H9 (cell line): ENCODE measurements around the gene CDH4. TPM values are rescaled to one million over a fixed set of nuclear protein-coding genes. Genes with fewer than 3 reads are reported as not detected.

Experiments
- DNase-seq: peaks from one replicate; pipeline ENCODE4 v3.0.0-alpha.2; 2017
- H2AFZ ChIP-seq: one replicate; pipeline ENCODE4 v1.6.1; 2013; ENCODE audit warnings: mild to moderate bottlenecking, low read length, control low read depth, moderate library complexity
- H2AK5ac ChIP-seq: 2 replicates; pipeline ENCODE4 v1.6.1; 2013; ENCODE audit warnings: low read length, control low read depth, mixed read lengths; ENCODE audit not compliant: insufficient read length
- H2BK120ac ChIP-seq: one replicate; pipeline ENCODE4 v1.6.1; 2013; ENCODE audit warnings: low read depth, mild to moderate bottlenecking, low read length, control low read depth, inconsistent platforms; ENCODE audit not compliant: poor library complexity, severe bottlenecking
- H2BK12ac ChIP-seq: 2 replicates; pipeline ENCODE4 v1.6.1; 2013; ENCODE audit warnings: low read length, control low read depth, mixed read lengths, low read depth; ENCODE audit not compliant: insufficient read length
- H2BK15ac ChIP-seq: 2 replicates; pipeline ENCODE4 v1.6.1; 2013; ENCODE audit warnings: low read depth, low read length, control low read depth
- H2BK20ac ChIP-seq: one replicate; pipeline ENCODE4 v1.6.1; 2013; ENCODE audit warnings: low read depth, mild to moderate bottlenecking, low read length, control low read depth, inconsistent platforms; ENCODE audit not compliant: poor library complexity, severe bottlenecking
- H2BK5ac ChIP-seq: 2 replicates; pipeline ENCODE4 v1.6.1; 2013; ENCODE audit warnings: low read length, control low read depth, mixed read lengths; ENCODE audit not compliant: insufficient read length
- H3K14ac ChIP-seq: 2 replicates; pipeline ENCODE4 v1.6.1; 2013; ENCODE audit warnings: low read length, control low read depth; ENCODE audit not compliant: insufficient read depth
- H3K18ac ChIP-seq: 2 replicates; pipeline ENCODE4 v1.6.1; 2013; ENCODE audit warnings: low read depth, mild to moderate bottlenecking, mixed read lengths, low read length, control low read depth; ENCODE audit not compliant: insufficient read length
- H3K23ac ChIP-seq: 2 replicates; pipeline ENCODE4 v1.6.1; 2013; ENCODE audit warnings: low read length, control low read depth, mixed read lengths, low read depth; ENCODE audit not compliant: insufficient read length
- H3K23me2 ChIP-seq: 2 replicates; pipeline ENCODE4 v1.6.1; 2013; ENCODE audit warnings: low read depth, mild to moderate bottlenecking, mixed read lengths, low read length, control low read depth; ENCODE audit not compliant: insufficient read length, poor library complexity, severe bottlenecking
- H3K27ac ChIP-seq: 2 replicates; pipeline ENCODE4 v1.5.1; 2013; ENCODE audit warnings: low read length, control low read depth, mixed read lengths, low read depth; ENCODE audit not compliant: insufficient read length
- H3K27me3 ChIP-seq: 2 replicates; pipeline ENCODE4 v1.6.1; 2013; ENCODE audit warnings: low read length, control low read depth, inconsistent platforms; ENCODE audit not compliant: insufficient read depth
- H3K4ac ChIP-seq: 2 replicates; pipeline ENCODE4 v1.6.1; 2013; ENCODE audit warnings: low read depth, mild to moderate bottlenecking, control low read depth, inconsistent platforms, low read length, moderate library complexity
- H3K4me1 ChIP-seq: 2 replicates; pipeline ENCODE4 v1.6.1; 2013; ENCODE audit warnings: low read length, control low read depth, inconsistent platforms; ENCODE audit not compliant: insufficient read depth
- H3K4me2 ChIP-seq: 2 replicates; pipeline ENCODE4 v1.6.1; 2013; ENCODE audit warnings: low read length, control low read depth, mixed read lengths; ENCODE audit not compliant: insufficient read length, insufficient read depth
- H3K56ac ChIP-seq: 2 replicates; pipeline ENCODE4 v1.6.1; 2013; ENCODE audit warnings: low read depth, mild to moderate bottlenecking, mixed read lengths, low read length, control low read depth; ENCODE audit not compliant: insufficient read length
- H3K79me1 ChIP-seq: 2 replicates; pipeline ENCODE4 v1.6.1; 2013; ENCODE audit warnings: low read depth, mild to moderate bottlenecking, moderate library complexity, low read length, control low read depth, inconsistent platforms; ENCODE audit not compliant: insufficient read depth, poor library complexity, severe bottlenecking
- H3K79me2 ChIP-seq: 2 replicates; pipeline ENCODE4 v1.6.1; 2013; ENCODE audit warnings: low read length, control low read depth, inconsistent platforms; ENCODE audit not compliant: insufficient read depth
- H3K9ac ChIP-seq: 2 replicates; pipeline ENCODE4 v1.6.1; 2013; ENCODE audit warnings: low read length, control low read depth, mixed read lengths; ENCODE audit not compliant: insufficient read length; ENCODE audit errors: extremely low read depth
- H3K9me3 ChIP-seq: one replicate; pipeline ENCODE4 v1.6.1; 2013; ENCODE audit warnings: low read depth, low read length, inconsistent platforms; ENCODE audit not compliant: control insufficient read depth
- H3T11ph ChIP-seq: one replicate; pipeline ENCODE4 v1.6.1; 2013; ENCODE audit warnings: mild to moderate bottlenecking, low read length, control low read depth, inconsistent platforms
- H4K20me1 ChIP-seq: one replicate; pipeline ENCODE4 v1.6.1; 2013; ENCODE audit not compliant: control insufficient read depth, insufficient read length, insufficient read depth
- H4K5ac ChIP-seq: 2 replicates; pipeline ENCODE4 v1.6.1; 2013; ENCODE audit warnings: low read depth, mild to moderate bottlenecking, mixed read lengths, low read length, control low read depth; ENCODE audit not compliant: insufficient read length
- H4K8ac ChIP-seq: replicated peaks from 2 replicates; pipeline ENCODE4 v1.6.1; 2013; ENCODE audit warnings: low read length, control low read depth, mixed read lengths, low read depth; ENCODE audit not compliant: insufficient read length
- H4K91ac ChIP-seq: 2 replicates; pipeline ENCODE4 v1.6.1; 2013; ENCODE audit warnings: low read depth, mild to moderate bottlenecking, moderate library complexity, mixed read lengths, low read length, control low read depth; ENCODE audit not compliant: insufficient read length
- H3K27ac Mint-ChIP-seq, 3 experiments: 2 replicates in 2 of 3; 3 replicates in 1 of 3; pipeline ENCODE4 v1.8.0; 2020 to 2021; ENCODE audit warnings: mixed read lengths in 3 of 3, mild to moderate bottlenecking in 1 of 3, moderate library complexity in 1 of 3
- H3K27me3 Mint-ChIP-seq: 2 replicates; pipeline ENCODE4 v1.8.0; 2021; ENCODE audit warnings: low read depth, mild to moderate bottlenecking, moderate library complexity, mixed read lengths
- H3K36me3 Mint-ChIP-seq, 3 experiments: 2 replicates in 2 of 3; 3 replicates in 1 of 3; pipeline ENCODE4 v1.8.0; 2020 to 2021; ENCODE audit warnings: low read depth in 3 of 3, mixed read lengths in 3 of 3; ENCODE audit not compliant: insufficient read depth in 1 of 3
- H3K4me1 Mint-ChIP-seq, 2 experiments: 2 replicates each; pipeline ENCODE4 v1.8.0; 2020; ENCODE audit warnings: mixed read lengths in 2 of 2
- H3K4me3 Mint-ChIP-seq, 2 experiments: 2 replicates in 1 of 2; 3 replicates in 1 of 2; pipeline ENCODE4 v1.8.0; 2020 to 2021; ENCODE audit warnings: mild to moderate bottlenecking in 2 of 2, mixed read lengths in 2 of 2, moderate library complexity in 1 of 2
- H3K9me3 Mint-ChIP-seq, 2 experiments: 2 replicates in 1 of 2; 3 replicates in 1 of 2; pipeline ENCODE4 v1.8.0; 2020; ENCODE audit warnings: mild to moderate bottlenecking in 2 of 2, mixed read lengths in 2 of 2, moderate library complexity in 1 of 2
- CTCF ChIP-seq: fragments of 200-600 bp; sonication (generic); conservative IDR thresholded peaks from 3 replicates; pipeline ENCODE4 v1.8.0; 2021; ENCODE audit warnings: antibody characterized with exemption, mild to moderate bottlenecking
- WGBS: extraction: QIAGEN DNeasy Blood & Tissue Kit; methylation state at CpG from one replicate; pipeline ENCODE4 v1.1.7; 2013; ENCODE audit warnings: missing lambda C conversion rate, low lambda C conversion rate, mixed read lengths; ENCODE audit not compliant: insufficient read length; ENCODE audit errors: extremely low coverage; 5-methylcytosine and 5-hydroxymethylcytosine counted together
- total RNA-seq: library from RNA; stranded (reverse); gene quantifications from 2 replicates; pipeline ENCODE4 v1.2.1, GENCODE V29; 2021

Gene CDH4
- total RNA-seq, 1 experiment from 2014 or later: 3.0 TPM

- WGBS: no CpG with 5 or more reads among the region's 18 CpGs
- Histone ChIP-seq H3K27me3 (no peaks in the 10 kb centered on the region), H4K5ac (no peak overlapping the region), H2AFZ (no peak overlapping the region), H3K23ac (no peak overlapping the region), H2BK12ac (no peak overlapping the region), H3K79me2 (no peaks in the 10 kb centered on the region), H3K4ac (no peak overlapping the region), H3K27ac (no peak overlapping the region), H4K20me1 (no peaks in the 10 kb centered on the region), H3K9ac (no peak overlapping the region), H3K4me1 (no peaks in the 10 kb centered on the region), H4K8ac (no peak overlapping the region), H3K4me2 (no peak overlapping the region), H3K14ac (no peak overlapping the region), H3K56ac (no peak overlapping the region), H3K79me1 (no peaks in the 10 kb centered on the region), H4K91ac (no peak overlapping the region), H3K18ac (no peak overlapping the region), H2BK5ac (no peak overlapping the region), H2BK20ac (no peak overlapping the region), H2AK5ac (no peak overlapping the region), H3K23me2 (no peaks in the 10 kb centered on the region), H2BK120ac (no peak overlapping the region), H3T11ph (no peak overlapping the region), H3K9me3 (no peaks in the 10 kb centered on the region), H2BK15ac (no peak overlapping the region)
- no peaks in the 10 kb centered on the region for H3K36me3 Mint-ChIP-seq
- H3K9me3 Mint-ChIP-seq: no peaks in the 10 kb centered on the region
- peaks cover 46% of the 10 kb centered on the region for H3K27me3 Mint-ChIP-seq
- H3K4me1 Mint-ChIP-seq: no peaks in the 10 kb centered on the region
- TF ChIP-seq CTCF: no peak
- no peak overlapping the region for H3K4me3 Mint-ChIP-seq
- no peak overlapping the region for H3K27ac Mint-ChIP-seq
- no peak for DNase-seq
These were observed 661.6 kb downstream of the CDH4 start for GRCh38 chr20:61913423-61914225.
